Kidney tubule cell (primary cell): ENCODE data around the gene SYNDIG1.

Source experiments
- DNase-seq: peaks from one replicate; pipeline ENCODE4 v3.0.0-alpha.2; 2018; ENCODE audit warnings: low spot score

SYNDIG1 gene

DNA sequence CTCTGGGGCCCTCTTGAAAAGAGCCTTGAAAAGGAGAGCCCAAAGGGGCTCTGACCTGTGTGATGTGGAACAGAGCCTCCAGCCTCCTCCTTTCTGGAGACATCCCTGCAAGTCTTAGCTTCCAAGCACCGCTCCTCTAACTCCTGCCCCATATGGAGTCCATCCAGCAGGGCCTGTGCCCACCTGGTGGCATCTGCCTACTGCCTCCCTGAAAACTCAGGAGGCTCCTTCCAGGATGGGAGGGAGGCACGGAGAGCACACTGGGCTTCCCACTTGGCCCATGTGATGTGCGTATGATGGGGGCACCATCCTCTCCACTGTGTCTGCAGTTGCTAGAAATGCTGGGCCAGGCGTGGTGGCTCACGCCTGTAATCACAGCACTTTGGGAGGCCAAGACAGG lies 98.1 kb downstream of the SYNDIG1 start:
- no peak for DNase-seq

DNA sequence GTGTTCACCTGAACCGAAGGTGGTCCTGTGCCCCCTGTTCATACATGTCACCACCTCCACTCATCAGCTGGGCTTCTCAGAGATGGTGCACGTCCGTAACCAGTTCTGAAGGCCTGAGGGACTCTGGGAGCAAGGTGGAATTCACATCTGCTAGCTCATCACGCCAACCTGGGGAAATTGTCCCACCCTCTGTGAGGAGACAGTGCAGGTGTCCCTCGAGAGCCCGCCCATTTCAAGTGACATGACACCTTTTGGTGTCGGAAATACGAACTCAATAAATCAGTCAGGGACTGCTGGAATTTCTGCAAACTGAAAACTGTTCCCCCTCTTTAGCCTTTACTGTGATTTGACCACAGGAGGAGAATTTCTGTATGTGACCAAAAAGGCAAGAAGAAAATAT lies 99.4 kb downstream of the SYNDIG1 start:
- DNase-seq, result no peak

DNA sequence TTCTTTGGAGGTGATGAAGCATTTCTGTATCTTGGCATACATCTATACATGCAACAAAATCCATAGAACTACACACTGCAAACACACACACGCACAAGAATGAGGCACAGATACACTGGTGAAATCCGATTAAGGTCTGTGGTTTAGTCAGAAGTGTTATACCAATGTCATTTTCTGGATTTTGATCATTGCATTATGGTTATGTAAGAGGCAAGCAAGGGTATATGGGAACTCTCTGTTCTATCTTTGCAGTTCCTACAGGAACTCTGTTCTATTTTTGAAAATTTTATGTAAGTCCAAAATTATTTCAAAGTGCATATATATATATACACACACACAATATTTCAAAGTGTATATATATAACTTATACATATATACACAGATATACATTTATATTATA lies 101.7 kb downstream of the SYNDIG1 start:
- no peak for DNase-seq

DNA sequence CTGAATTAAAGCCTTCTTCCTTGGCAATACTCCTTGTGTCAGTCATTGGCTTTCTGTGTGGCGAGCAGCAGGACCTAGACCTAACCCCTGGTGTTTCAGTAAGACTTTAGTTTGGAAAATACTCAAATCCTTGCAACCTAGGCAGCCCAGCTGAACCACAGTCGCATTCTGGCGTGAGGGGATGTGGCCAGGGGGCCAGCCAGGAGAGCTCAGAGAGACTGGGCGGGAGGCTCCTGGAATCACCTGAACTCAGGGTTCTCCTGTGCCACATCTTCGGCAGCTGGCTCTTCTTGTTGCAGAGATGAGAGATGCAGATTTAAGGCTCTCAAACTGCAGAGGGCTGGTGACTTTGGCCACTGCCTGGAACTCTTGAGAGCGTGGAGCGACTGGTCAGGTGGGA lies 102.7 kb downstream of the SYNDIG1 start:
- no peak for DNase-seq

DNA sequence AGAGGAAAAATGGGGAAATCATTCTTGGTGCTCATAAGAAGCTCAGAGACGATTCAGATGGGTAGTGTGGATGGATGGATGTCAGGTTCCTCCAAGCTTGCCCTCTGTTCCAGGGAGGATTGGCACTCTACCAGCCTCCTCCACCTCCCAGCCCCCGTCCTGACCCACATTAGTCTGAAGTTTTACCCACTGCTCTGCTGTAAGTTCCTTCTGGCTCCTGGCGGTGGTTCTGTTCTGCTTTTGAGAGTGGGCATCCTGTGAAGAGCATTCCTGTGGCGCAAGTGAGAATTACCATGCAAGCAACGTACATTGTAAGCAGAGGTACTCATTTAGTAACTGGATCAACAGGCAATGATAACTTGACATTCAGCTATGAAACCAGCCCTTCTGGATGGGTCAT lies 103.4 kb downstream of the SYNDIG1 start:
- no peak for DNase-seq

DNA sequence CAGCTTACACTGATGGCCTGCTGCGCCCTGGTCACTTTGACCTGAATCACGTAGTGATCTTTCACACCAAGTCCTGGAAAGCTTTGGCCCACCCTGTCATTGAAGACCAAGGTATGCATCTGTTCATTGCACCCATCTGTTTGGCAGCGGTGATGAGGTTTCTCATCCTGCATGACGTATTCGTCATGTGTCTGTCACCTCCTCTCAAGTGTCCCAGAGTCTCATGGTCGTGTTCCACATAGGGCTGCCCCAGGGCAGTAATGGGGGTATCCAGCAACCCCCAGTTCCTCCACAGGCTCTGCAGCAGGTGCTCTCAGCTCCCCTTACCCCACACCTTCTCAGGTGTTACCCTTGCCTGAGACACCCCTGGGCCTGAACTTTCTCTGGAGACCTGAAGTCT lies 104.1 kb downstream of the SYNDIG1 start:
- DNase-seq, result no peak

DNA sequence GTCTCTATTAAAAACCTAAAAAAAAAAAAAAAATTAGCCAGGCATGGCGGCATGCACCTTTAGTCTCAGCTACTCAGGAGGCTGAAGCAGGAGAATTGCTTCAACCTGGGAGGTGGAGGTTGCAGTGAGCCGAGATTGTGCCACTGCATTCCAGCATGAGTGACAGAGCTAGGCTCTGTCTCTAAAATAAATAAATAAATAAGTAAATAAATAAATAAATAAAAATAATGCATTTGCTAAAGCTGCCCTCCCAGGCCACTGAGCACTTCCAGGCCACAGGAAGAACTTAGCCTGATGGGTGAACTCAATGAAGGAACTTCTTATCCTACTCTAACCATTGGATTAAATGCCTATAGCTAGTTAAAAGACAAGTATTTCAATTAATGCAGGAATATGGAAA lies 104.9 kb downstream of the SYNDIG1 start:
- DNase-seq, result no peak

DNA sequence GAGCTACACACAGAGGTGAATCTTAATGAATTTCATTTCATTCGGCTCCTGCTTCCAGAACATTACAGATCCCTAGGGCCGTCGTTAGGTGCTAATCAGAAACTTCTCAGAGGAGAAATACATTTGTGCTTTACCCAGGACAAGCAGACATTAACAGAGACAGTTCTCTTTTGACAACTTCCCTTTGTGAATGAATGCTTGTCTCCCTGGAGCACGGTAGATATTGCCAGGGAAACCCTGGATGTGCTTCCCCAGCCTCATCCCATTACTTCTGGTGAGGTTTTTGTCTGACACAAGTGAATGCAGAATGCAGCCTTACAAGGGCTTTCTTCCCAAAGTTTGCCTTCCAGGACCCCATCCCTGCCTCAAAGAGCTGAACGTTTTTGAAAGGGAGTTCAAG lies 105.4 kb downstream of the SYNDIG1 start:
- no peak for DNase-seq

DNA sequence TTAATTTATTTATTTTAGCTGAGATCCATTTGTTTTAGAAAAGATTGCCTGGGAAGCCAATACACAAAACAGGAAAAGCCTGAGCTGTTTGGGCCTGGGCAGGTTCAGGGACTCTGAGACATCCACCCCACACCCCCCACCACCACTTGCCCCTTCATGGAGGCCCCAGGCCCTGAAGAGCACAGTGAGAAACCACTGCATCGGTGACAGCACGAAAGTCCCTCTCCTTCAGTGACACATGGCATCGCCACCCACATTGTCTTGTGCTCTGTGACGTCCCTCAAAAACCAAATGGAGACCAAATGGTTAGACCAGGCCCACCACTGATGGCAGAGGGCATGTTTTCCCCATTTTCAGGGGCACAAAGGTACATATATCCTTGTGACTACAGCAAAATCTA lies 106.4 kb downstream of the SYNDIG1 start:
- DNase-seq, result no peak

DNA sequence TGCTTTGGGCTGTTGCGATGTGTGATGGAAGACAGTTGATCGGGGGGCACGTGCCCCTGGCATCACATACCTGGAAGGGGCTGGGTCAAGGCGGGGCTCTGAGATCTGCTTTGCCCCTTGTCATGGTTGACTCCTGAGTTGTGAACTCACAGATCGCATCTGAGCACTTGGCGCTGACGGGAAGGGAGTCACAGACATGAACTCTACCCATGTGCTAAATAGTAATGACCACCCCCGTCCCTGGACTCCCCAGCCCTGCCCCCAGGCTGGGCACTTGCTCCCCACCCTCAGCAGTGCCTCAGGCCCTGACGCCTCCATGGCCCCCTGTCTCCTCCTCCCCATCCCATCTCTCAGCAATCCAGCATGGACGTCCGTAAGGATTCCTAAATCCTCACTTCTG lies 107.0 kb downstream of the SYNDIG1 start:
- no peak for DNase-seq

DNA sequence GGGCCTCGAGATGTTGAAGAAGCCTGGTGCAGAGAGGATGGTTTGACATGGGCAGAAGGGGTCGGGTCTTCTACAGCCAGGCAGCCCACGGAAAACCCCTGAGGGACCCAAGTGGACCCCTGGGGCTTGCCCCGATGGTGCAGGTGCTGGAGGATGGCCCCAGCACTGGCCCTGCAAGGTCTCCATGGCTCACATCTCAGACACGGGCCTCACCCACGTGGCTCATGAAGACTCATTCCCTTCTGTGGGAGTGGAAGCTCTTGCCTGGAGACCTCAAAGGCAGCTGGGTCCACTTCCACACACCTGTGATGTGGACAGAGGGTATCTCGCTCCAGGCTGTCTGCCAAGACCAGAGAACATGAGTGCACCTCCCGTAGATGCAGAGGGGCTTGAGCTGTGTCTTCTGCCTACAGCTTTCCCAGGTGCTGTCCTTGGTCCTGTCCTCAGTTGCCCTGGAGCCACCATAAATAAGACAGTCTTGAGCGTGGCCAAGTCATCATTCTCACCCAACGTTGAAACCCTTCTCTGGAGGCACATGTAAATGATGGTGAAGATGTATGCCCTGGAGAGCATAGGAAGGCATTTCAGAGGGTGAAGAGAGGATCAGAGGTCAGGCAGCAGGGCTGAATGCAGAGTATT lies 108.0 kb downstream of the SYNDIG1 start:
- no peak for DNase-seq

DNA sequence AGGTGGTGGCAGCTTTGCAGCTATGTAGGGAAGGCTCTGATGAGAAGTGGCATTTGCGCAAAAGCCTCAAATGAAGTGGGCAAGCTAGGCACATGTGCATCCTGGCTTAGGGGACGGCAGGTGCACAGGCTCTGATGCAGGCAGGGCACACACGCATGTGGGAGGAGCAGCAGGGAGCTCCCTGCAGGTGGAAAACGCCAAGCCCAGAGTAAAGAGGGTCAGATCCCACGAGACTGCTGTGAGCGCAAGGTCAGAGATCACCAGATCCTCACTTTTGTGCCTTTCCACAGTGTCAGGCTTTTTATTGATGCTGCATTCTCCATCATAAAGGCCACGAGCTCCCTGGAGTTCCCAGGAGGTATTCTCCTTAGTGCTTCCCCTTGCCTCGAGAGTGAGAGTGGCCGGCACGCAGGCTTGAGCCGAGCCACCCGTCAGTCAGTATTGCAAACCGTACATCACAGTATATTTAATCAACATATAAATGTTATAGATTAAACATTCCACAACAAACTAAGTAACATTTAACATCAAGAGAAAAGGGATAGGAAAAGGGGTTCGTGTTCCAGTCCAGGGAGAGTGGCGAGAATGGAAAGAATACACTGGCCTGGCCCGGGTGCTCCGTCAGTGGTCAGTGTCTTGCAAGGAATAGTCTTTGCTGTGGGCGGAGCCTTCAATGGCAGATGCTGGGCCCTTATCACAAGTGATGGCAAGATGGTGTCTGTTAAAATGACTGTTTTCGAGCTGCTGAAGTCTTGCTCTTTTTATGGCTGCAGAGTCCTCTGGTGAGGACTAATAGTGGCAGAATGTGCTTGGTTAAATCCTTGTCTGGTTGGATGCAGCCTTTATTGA lies 109.4 kb downstream of the SYNDIG1 start:
- no peak for DNase-seq

DNA sequence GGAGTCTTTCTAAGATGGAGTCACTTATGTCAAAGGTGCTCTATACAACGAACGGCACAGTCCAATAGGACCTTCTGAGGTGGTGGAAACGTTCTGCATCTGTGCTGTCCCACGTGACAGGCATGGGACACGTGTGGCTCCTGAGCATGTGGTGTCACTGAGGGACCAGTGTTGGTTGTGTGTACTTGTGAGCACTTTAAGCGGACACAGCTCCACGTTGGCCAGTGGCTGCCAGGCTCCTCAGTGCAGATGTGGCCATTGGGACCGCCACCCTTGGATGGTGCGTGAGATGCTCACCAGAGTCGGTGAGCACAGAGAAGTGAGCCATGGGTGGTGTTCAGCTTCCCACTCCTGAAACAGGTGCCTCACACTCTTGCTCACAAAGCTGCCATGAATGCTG lies 110.0 kb downstream of the SYNDIG1 start:
- no peak for DNase-seq

DNA sequence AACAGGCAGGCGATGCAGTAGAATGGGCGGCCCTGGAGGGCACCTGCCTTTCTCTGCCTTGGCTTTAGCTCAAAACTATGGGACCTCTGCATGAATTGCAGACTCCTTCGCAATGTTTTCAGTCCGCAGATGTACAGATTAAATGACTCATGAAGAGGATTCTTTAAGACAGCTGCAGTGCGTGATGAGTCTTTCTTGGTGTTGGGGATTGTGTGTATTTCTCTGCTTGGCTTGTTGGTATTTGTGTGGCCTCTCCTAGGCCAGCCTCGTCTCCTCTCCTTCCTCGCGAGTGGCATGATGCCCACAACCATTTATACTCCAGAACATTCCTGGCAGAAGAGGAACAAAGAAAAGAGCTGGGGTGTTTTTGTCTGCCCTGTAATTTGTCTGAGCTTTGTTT lies 110.6 kb downstream of the SYNDIG1 start:
- no peak for DNase-seq

DNA sequence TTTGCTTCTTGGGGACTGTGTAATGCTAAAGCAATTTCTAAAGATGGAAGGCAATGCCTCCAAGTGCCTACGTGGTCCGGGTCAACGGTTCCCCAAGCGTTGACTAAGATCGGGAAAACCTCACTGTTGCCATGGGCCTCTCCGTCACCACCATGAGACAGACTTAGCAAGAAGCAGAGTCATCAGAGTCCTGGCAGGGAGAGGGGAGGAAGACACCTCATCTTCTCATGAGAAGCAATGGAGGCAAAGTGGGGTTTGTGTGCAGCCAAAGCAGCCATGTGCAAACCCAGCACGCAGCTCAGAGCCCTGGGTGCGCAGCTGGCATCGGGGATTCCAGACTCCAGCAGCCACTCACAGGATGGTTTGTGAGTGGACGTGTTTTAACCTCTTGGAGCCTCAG lies 111.4 kb downstream of the SYNDIG1 start:
- no peak for DNase-seq

DNA sequence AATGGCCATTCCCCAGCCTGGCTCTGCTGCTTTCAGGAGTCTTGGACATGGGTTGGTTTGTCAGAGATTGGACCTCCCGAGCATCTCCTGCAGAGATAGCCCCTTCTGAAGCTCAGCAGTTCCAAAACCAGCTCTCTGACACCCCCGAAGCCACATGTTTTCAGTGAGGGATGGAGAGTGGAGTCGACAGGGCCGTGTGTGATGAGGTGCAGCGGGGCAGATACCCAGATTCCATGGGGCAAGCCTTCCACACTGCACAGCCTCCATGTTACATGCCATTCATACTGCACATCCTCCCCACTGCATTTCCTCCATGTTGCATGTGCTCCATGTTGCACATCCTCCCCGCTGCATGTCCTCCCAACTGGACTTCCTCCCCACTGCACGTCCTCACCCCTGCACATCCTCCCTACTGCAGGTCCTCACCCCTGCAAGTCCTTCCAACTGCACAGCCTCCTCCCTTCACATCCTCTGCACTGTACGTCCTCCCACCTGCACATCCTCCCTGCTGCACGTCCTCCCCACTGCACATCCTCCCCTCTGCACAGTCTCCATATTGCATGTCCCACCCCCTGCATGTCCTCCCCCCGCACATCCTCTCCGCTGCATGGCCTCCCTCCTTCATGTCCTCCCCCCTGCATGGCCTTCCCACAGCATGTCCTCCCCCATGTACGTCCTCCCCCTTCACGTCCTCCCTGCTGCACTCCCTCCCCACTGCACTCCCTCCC lies 112.2 kb downstream of the SYNDIG1 start:
- DNase-seq, result no peak

DNA sequence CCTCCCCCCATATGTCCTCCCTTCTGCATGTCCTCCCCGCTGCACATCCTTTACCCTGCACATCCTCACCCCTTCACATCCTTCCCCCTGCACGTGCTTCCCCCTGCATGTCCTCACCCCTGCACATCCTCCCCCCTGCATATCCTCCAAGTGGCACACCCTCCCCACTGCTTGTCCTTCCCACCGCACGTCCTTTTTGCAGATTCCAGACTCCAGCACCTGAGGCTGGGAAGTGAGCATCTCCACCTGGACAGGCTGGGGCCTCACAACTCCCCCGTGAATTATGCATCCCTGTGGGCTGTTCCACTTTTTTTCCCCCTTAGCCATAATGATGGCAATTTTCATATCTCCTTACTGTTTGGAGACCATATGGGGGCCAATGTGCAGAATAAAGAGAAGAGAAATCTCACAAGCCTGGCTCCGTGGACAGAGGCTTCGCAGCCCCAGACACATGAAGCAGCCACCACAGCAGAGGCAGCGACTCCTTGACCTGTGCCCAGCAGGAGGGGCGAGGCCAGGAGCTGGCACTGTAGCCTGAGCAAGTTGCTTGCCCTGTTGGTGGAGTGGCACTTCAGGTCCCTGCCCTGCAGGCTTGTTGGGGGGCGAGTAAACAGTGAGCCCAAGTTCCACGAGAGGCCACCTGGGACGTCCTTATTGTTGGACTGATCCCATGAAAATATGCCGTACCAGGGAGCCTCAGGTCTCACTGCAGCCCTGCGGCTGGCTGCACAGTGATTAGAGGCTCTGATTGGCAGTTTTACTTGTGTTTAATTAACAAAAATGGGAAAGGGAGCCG lies 113.1 kb downstream of the SYNDIG1 start:
- no peak for DNase-seq

DNA sequence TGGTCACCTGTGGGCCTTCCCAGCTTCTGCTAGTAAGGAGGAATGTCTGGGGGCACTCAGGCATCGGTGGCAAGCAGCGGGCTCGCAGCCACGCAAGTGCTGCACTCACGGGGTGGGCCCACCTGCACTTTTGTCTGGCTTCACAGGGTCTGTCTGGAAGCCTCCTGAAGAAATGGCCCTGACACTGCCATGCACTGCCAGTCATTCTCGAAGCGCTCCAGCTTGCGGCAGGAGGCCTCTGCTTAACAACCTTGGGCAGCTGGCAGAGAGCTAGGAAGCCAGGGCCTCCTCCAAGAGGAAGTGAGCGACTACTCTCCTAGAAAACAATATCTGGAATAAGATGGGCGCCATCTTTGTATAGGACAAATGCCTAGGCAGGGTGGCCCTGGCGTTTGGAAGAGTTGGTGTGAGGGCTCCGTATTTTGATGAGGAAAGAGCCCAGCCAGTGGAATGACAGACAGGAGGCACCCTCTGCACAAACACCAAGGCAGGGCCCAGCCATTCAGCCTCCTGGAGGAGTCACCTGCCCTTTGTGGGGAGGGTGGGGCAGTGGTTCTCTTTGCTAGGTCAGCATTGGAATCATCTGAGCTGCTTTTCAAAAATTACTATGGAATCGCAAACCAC lies 113.9 kb downstream of the SYNDIG1 start:
- no peak for DNase-seq

DNA sequence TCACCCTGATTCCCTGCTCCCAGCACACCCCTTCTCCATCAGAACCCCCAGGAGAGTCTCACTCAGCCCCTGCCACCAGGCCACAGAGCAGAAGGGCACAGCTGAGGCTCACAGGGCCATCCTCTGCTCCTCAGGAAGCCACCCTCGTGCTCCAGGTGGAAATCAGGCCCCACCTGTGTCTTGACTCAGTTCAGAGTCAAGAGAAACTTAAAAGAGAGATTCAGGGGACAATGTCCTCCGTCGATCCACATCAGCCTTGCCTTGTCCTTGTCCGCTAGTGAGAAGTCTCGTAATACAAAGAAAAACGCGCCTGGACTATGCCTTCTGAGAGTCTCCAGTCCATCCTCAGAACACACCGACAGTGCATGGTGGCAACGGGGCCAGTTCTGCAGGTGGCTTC lies 114.6 kb downstream of the SYNDIG1 start:
- no peak for DNase-seq

DNA sequence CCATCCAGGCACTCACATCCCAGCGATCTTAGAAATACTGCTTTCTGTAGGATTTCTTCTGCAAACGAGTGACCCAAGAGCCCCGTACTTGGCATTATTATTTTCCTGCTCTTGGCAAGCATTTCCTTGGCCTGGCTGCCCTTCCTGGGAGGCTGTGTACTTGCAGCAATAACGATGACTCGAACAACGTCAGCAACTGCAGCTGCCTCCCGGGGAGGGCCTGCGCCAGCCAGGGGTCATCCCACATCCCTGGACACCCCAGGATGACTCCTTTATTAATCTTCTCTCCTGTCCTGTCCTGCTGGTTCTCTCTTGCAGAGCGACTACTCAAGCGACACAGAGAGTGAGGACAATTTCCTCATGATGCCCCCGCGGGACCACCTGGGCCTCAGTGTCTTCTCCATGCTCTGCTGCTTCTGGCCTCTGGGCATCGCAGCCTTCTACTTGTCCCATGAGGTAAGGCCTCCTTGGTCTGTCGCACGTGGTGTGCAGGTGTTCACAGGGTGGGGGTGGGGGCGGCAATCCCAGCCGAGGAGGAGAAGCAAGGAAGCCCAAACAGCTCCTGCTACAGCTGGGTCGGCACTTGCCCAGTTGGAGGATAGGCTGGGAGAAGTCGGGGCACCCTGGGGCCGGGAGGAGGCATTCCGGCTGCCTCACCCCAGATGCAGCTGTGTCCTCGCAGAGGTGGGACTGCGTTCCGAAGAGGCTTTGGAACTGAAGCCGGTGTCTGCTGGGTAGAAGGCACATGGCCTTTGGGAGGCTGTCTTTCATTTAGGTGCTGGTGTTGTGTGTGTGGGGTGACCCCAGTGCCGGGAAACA lies 115.3 kb downstream of the SYNDIG1 start:
- peak; percentile 59 for DNase-seq
